Measurements from ENCODE around the gene D2HGDH. TPM values are rescaled to one million over a fixed set of nuclear protein-coding genes. Genes with fewer than 3 reads are reported as not detected.

The D2HGDH gene
- total and polyA plus RNA-seq, 2 of the 8 experiments (the other 6 are each of a cell fraction or from before 2014, with no cell fraction given) = 3.4 to 8.1 TPM

GRCh38 chr2:241763551-241764274, 29.3 kb downstream of the D2HGDH start (continued):
- TF ChIP-seq SUZ12 (IDR thresholded peaks at IDR 0.05; ENCODE audit: low read length) (no peak), SP2 (IDR thresholded peaks at IDR 0.05; ENCODE audit: low read length) (no peak)
